ENCODE data around the gene ENTPD5. TPM values are rescaled to one million over a fixed set of nuclear protein-coding genes. Genes with fewer than 3 reads are reported as not detected.

ENTPD5 gene
- polyA plus RNA-seq, 1 donor from 2014 or later, result 5.7 TPM

DNA sequence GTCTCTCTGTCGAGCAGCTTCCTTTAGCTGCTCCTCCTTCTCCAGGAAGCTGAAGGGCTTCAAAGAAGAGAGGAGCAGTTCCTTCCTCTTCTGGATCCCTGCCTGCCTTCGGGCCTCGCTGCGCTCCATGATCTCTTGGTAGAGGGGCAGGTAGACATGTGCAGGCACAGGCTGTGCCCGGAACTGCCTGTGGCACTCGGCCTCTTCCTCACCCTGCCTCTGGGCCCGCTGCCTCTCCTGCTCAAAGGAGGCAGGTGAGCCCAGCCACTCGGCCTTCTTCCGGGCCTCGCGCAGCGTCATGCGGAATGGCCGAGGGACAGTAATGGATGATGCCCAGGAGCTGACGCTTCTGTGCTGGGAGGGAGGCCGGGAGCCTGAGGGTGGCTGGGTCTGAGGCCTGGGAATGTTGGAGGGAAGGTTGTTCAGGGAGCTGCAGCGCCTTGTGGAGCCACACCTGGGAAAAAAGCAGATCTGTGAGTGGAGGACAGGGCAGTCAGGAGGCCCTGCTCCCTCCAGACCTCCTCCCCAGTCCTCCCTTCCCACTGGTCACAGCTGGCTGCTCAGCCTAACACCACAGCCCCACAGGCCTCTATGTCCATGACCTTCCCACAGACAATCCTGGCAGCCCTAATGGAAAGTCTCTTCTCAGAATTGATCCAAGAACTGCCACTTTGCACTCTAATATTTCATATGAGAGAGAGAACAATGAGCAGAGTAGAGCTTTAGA lies 74.5 kb downstream of the ENTPD5 start:
- TF ChIP-seq MXI1 (conservative IDR thresholded peaks at IDR 0.05; ENCODE audit: poor library complexity, severe bottlenecking) (no peak), EZH2 (IDR thresholded peaks at IDR 0.05; ENCODE audit: borderline replicate concordance, insufficient read depth, low read length, poor library complexity, severe bottlenecking) (no peak), RAD21 (conservative IDR thresholded peaks at IDR 0.05) (no peak), EP300 (conservative IDR thresholded peaks at IDR 0.05; ENCODE audit: poor library complexity, severe bottlenecking) (no peak), POLR2AphosphoS5 (IDR thresholded peaks at IDR 0.05) (no peak), TAF1 (IDR thresholded peaks at IDR 0.05; ENCODE audit: low read depth) (no peak), SMC3 (conservative IDR thresholded peaks at IDR 0.05; ENCODE audit: poor library complexity) (no peak)
- TF ChIP-seq, protein P1, sequence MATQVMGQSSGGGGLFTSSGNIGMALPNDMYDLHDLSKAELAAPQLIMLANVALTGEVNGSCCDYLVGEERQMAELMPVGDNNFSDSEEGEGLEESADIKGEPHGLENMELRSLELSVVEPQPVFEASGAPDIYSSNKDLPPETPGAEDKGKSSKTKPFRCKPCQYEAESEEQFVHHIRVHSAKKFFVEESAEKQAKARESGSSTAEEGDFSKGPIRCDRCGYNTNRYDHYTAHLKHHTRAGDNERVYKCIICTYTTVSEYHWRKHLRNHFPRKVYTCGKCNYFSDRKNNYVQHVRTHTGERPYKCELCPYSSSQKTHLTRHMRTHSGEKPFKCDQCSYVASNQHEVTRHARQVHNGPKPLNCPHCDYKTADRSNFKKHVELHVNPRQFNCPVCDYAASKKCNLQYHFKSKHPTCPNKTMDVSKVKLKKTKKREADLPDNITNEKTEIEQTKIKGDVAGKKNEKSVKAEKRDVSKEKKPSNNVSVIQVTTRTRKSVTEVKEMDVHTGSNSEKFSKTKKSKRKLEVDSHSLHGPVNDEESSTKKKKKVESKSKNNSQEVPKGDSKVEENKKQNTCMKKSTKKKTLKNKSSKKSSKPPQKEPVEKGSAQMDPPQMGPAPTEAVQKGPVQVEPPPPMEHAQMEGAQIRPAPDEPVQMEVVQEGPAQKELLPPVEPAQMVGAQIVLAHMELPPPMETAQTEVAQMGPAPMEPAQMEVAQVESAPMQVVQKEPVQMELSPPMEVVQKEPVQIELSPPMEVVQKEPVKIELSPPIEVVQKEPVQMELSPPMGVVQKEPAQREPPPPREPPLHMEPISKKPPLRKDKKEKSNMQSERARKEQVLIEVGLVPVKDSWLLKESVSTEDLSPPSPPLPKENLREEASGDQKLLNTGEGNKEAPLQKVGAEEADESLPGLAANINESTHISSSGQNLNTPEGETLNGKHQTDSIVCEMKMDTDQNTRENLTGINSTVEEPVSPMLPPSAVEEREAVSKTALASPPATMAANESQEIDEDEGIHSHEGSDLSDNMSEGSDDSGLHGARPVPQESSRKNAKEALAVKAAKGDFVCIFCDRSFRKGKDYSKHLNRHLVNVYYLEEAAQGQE (IDR thresholded peaks at IDR 0.05; ENCODE audit: borderline replicate concordance), result no peak
- TF ChIP-seq, protein P2, sequence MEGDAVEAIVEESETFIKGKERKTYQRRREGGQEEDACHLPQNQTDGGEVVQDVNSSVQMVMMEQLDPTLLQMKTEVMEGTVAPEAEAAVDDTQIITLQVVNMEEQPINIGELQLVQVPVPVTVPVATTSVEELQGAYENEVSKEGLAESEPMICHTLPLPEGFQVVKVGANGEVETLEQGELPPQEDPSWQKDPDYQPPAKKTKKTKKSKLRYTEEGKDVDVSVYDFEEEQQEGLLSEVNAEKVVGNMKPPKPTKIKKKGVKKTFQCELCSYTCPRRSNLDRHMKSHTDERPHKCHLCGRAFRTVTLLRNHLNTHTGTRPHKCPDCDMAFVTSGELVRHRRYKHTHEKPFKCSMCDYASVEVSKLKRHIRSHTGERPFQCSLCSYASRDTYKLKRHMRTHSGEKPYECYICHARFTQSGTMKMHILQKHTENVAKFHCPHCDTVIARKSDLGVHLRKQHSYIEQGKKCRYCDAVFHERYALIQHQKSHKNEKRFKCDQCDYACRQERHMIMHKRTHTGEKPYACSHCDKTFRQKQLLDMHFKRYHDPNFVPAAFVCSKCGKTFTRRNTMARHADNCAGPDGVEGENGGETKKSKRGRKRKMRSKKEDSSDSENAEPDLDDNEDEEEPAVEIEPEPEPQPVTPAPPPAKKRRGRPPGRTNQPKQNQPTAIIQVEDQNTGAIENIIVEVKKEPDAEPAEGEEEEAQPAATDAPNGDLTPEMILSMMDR (IDR thresholded peaks at IDR 0.05; ENCODE audit: poor library complexity, severe bottlenecking), result no peak
- Histone ChIP-seq H3K79me2 (replicated peaks; ENCODE audit: insufficient read depth, low read length) (no peaks in the 10 kb centered on the region), H3K27ac (ENCODE audit: low read length) (no peak overlapping the region), H3K27me3 (ENCODE audit: insufficient read depth, low read depth, low read length) (no peaks in the 10 kb centered on the region), H3K9me3 (ENCODE audit: low read length) (no peaks in the 10 kb centered on the region), H3K36me3 (ENCODE audit: insufficient read depth, low read length) (no peaks in the 10 kb centered on the region), H4K20me1 (ENCODE audit: insufficient read depth) (no peaks in the 10 kb centered on the region), H2AFZ (ENCODE audit: low read depth, low read length) (no peak overlapping the region), H3K4me3 (ENCODE audit: low read length) (no peak overlapping the region), H3K9ac (ENCODE audit: low read length) (no peak overlapping the region), H3K9me2 (ENCODE audit: insufficient read depth, low read length) (no peaks in the 10 kb centered on the region), H3K4me2 (ENCODE audit: low read length) (no peak overlapping the region), H3F3A (ENCODE audit: insufficient read depth, low read length, poor library complexity, severe bottlenecking) (no peaks in the 10 kb centered on the region)

DNA sequence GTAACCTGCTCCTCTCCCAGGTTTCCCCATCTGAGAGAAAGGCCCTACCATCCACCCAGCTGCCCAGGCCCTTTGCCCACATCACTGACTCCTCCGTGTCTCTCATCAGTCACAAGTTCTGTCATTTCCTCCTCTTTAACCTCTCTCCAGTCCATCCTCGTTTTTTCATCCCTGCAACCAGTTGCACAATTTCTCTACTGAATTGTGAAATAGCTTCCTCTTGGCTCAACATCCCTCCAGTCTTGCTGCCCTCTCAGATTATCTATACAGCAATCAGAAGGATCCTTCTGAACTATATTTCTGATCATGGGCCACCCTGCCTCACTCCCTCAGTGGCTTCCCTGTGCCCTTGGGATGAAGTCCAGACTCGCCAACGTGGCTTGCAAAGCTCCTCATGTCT lies 76.0 kb downstream of the ENTPD5 start:
- Histone ChIP-seq H3K36me3 (ENCODE audit: insufficient read depth, low read length) (no peaks in the 10 kb centered on the region), H3K9ac (ENCODE audit: low read length) (no peak overlapping the region), H4K20me1 (ENCODE audit: insufficient read depth) (no peaks in the 10 kb centered on the region), H3F3A (ENCODE audit: insufficient read depth, low read length, poor library complexity, severe bottlenecking) (no peaks in the 10 kb centered on the region), H3K27ac (ENCODE audit: low read length) (no peak overlapping the region), H3K27me3 (ENCODE audit: insufficient read depth, low read depth, low read length) (no peaks in the 10 kb centered on the region), H3K79me2 (replicated peaks; ENCODE audit: insufficient read depth, low read length) (no peaks in the 10 kb centered on the region), H3K4me3 (ENCODE audit: low read length) (no peak overlapping the region), H2AFZ (ENCODE audit: low read depth, low read length) (no peak overlapping the region), H3K4me2 (ENCODE audit: low read length) (no peak overlapping the region), H3K9me3 (ENCODE audit: low read length) (no peaks in the 10 kb centered on the region), H3K9me2 (ENCODE audit: insufficient read depth, low read length) (no peaks in the 10 kb centered on the region)
- TF ChIP-seq RAD21 (conservative IDR thresholded peaks at IDR 0.05) (no peak), TAF1 (IDR thresholded peaks at IDR 0.05; ENCODE audit: low read depth) (no peak), EP300 (conservative IDR thresholded peaks at IDR 0.05; ENCODE audit: poor library complexity, severe bottlenecking) (no peak), SMC3 (conservative IDR thresholded peaks at IDR 0.05; ENCODE audit: poor library complexity) (no peak), POLR2AphosphoS5 (IDR thresholded peaks at IDR 0.05) (no peak), MXI1 (conservative IDR thresholded peaks at IDR 0.05; ENCODE audit: poor library complexity, severe bottlenecking) (no peak), EZH2 (IDR thresholded peaks at IDR 0.05; ENCODE audit: borderline replicate concordance, insufficient read depth, low read length, poor library complexity, severe bottlenecking) (no peak)
- TF ChIP-seq, protein P1 (IDR thresholded peaks at IDR 0.05; ENCODE audit: borderline replicate concordance), result no peak
- TF ChIP-seq, protein P2 (IDR thresholded peaks at IDR 0.05; ENCODE audit: poor library complexity, severe bottlenecking), result no peak
